ENCODE measurements around the gene MAN1C1. TPM values are rescaled to one million over a fixed set of nuclear protein-coding genes. Genes with fewer than 3 reads are reported as not detected.

MAN1C1 gene
- total RNA-seq, 1 experiment from 2014 or later, result 1.5 TPM

DNA sequence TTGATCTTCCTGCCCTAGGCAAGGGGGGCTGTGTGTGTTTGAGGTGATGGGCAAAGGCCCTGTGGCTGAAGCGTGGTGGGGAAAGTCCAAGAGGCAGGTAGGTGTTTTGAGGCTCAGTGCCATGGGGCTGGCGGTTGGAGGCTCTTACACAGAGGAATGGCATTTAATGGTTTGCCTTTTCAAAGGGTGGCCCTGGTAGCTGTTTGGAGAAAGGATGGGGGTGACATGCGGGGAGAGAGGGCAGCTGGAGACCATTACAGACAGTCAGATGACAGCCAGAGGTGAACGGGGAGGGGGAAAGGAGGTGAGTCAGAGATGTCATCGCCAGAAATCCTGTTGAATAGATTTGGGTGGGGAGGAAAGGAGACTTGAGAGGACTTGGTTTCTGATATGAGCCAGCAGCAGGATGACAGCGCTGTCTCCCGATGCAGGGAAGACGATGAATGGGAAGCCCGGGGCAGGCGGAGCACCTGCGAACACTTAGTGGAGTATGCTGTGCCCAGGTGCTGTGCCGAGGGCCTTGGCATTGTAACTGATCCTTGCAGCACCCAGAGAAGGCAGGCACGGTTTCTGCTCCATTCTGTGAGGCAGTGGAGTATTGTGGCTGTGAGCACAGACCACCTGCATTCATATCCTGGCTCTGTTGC is 56.3 kb downstream of the MAN1C1 start:
- POLR2A ChIA-PET, result no interaction called here
- H3K27me3 ChIP-seq (ENCODE audit: control insufficient read depth, insufficient read depth, low read length), result no peaks in the 10 kb centered on the region
- H3K36me3 ChIP-seq (ENCODE audit: control insufficient read depth, insufficient read depth, low read length), result no peaks in the 10 kb centered on the region
- CTCF ChIA-PET, result no interaction called here
- ATAC-seq, result no peak
- no peak for TF ChIP-seq REST (IDR thresholded peaks at IDR 0.05; ENCODE audit: insufficient read depth in 1 of 2, low read depth in 2 of 2, low read length in 1 of 2)
- no peak for TF ChIP-seq POLR2AphosphoS5 (IDR thresholded peaks at IDR 0.05; ENCODE audit: low read depth, low read length)
- no peak for TF ChIP-seq TCF7L2 (IDR thresholded peaks at IDR 0.05; ENCODE audit: low read depth, low read length)
- TF ChIP-seq SIN3A (IDR thresholded peaks at IDR 0.05; ENCODE audit: borderline replicate concordance, insufficient read depth, low read depth, low read length), result no peak
- no peak for TF ChIP-seq CTCF (IDR thresholded peaks at IDR 0.05)
- H3K4me1 ChIP-seq (ENCODE audit: control insufficient read depth, insufficient read depth, low read length), result no peaks in the 10 kb centered on the region
- no peaks in the 10 kb centered on the region for H3K9me3 ChIP-seq (ENCODE audit: control insufficient read depth, insufficient read depth, low read depth, low read length)
- intact Hi-C loops (cut with micrococcal nuclease; ENCODE audit: unreplicated experiment) (no loop called here), in situ Hi-C loops (cut with HindIII; ENCODE audit: low pct_unique_long_range_greater_than_20kb, low sequenced_read_pairs) (no loop called here)
- H3K4me3 ChIP-seq (ENCODE audit: low read depth in 2 of 2, low read length in 2 of 2), result no peak overlapping the region
- DNase-seq (ENCODE audit: low read depth, low spot score), result no peak
- BruUV-seq (replicated peaks), result no TSS peak
- no peak overlapping the region for H3K27ac ChIP-seq (ENCODE audit: low read length)

GRCh38 chr1:25673456-25673855 is 56.9 kb downstream of the MAN1C1 start:
- no peaks in the 10 kb centered on the region; the same call in 1 of the 2 replicates for H3K27me3 ChIP-seq (ENCODE audit: control insufficient read depth, insufficient read depth, low read length)
- in situ Hi-C loops (cut with HindIII; ENCODE audit: low pct_unique_long_range_greater_than_20kb, low sequenced_read_pairs), result no loop called here
- H3K27ac ChIP-seq (ENCODE audit: low read length), result no peak overlapping the region
- TF ChIP-seq SIN3A (IDR thresholded peaks at IDR 0.05; ENCODE audit: borderline replicate concordance, insufficient read depth, low read depth, low read length) (no peak), CTCF (IDR thresholded peaks at IDR 0.05) (no peak), REST (IDR thresholded peaks at IDR 0.05; ENCODE audit: insufficient read depth in 1 of 2, low read depth in 2 of 2, low read length in 1 of 2) (no peak), POLR2AphosphoS5 (IDR thresholded peaks at IDR 0.05; ENCODE audit: low read depth, low read length) (no peak), TCF7L2 (IDR thresholded peaks at IDR 0.05; ENCODE audit: low read depth, low read length) (no peak)
- no peaks in the 10 kb centered on the region for H3K9me3 ChIP-seq (ENCODE audit: control insufficient read depth, insufficient read depth, low read depth, low read length)
- H3K4me1 ChIP-seq (ENCODE audit: control insufficient read depth, insufficient read depth, low read length), result no peaks in the 10 kb centered on the region
- intact Hi-C loops (cut with micrococcal nuclease; ENCODE audit: unreplicated experiment), result no loop called here
- DNase-seq (ENCODE audit: low read depth, low spot score) (no peak), ATAC-seq (no peak)
- ChIA-PET CTCF (no interaction called here), POLR2A (no interaction called here)
- no peak overlapping the region for H3K4me3 ChIP-seq (ENCODE audit: low read depth in 2 of 2, low read length in 2 of 2)
- no TSS peak for BruUV-seq (replicated peaks)
- no peaks in the 10 kb centered on the region for H3K36me3 ChIP-seq (ENCODE audit: control insufficient read depth, insufficient read depth, low read length)
